Activated naive CD8-positive, alpha-beta T cell treated with anti-CD3 and anti-CD28 coated beads, Interleukin-2, amount 50 U/mL, for 16 hours (primary cell): ENCODE data around the gene FBXW8.

Source experiments
- DNase-seq: peaks from one replicate; pipeline ENCODE4 v3.0.0-alpha.2; 2020; ENCODE audit warnings: low read depth, low spot score

The FBXW8 gene

GRCh38 chr12:116885491-116885890 is 25.3 kb upstream of the FBXW8 start:
- no peak for DNase-seq

- no peak for DNase-seq
These were observed 23.5 kb upstream of the FBXW8 start for GRCh38 chr12:116887244-116887643.

- no peak for DNase-seq
These were observed 22.9 kb upstream of the FBXW8 start for GRCh38 chr12:116887897-116888296.

- no peak for DNase-seq
These were observed 20.4 kb upstream of the FBXW8 start for GRCh38 chr12:116890330-116890729.

- DNase-seq, result no peak
These were observed 19.7 kb upstream of the FBXW8 start for GRCh38 chr12:116891019-116891418.

- DNase-seq, result no peak
These were observed 18.2 kb upstream of the FBXW8 start for GRCh38 chr12:116892349-116893140.

GRCh38 chr12:116894913-116895312 is 15.8 kb upstream of the FBXW8 start:
- DNase-seq, result no peak

- DNase-seq, result no peak
These were observed 14.3 kb upstream of the FBXW8 start for GRCh38 chr12:116896411-116896924.

- DNase-seq, result no peak
These were observed 13.3 kb upstream of the FBXW8 start for GRCh38 chr12:116897476-116897875.

GRCh38 chr12:116898669-116899068 is 12.1 kb upstream of the FBXW8 start:
- DNase-seq, result no peak

GRCh38 chr12:116901612-116902011 is 9.1 kb upstream of the FBXW8 start:
- DNase-seq, result no peak

- DNase-seq, result no peak
These were observed 6.9 kb upstream of the FBXW8 start for GRCh38 chr12:116903818-116904217.

GRCh38 chr12:116906285-116906684 is 4.5 kb upstream of the FBXW8 start:
- no peak for DNase-seq

- no peak for DNase-seq
These were observed 488 bp upstream of the FBXW8 start for GRCh38 chr12:116910280-116910644.

- no peak for DNase-seq
These were observed 4.6 kb downstream of the FBXW8 start for GRCh38 chr12:116915326-116915725.

GRCh38 chr12:116916122-116916521 is 5.4 kb downstream of the FBXW8 start:
- no peak for DNase-seq

GRCh38 chr12:116916714-116917114 is 6.0 kb downstream of the FBXW8 start:
- peak; percentile 0 for DNase-seq

GRCh38 chr12:116918464-116918863 is 7.7 kb downstream of the FBXW8 start:
- DNase-seq, result no peak

GRCh38 chr12:116919247-116919661 is 8.5 kb downstream of the FBXW8 start:
- no peak for DNase-seq

GRCh38 chr12:116919706-116920485 is 9.1 kb downstream of the FBXW8 start:
- DNase-seq, result no peak

- no peak for DNase-seq
These were observed 10.2 kb downstream of the FBXW8 start for GRCh38 chr12:116920939-116921338.

- DNase-seq, result no peak
These were observed 11.6 kb downstream of the FBXW8 start for GRCh38 chr12:116922194-116922897.
